Right cardiac atrium (tissue), 5 donors: ENCODE measurements around the gene BCAS4. TPM values are rescaled to one million over a fixed set of nuclear protein-coding genes. Genes with fewer than 3 reads are reported as not detected.

Source experiments
- ATAC-seq, 2 donors: fragments of 200-7000 bp; cut with Tn5 transposase; one replicate each; pipeline versions ENCODE4 v1.8.0 to v1.9.1; 2020; ENCODE audit warnings: moderate library complexity in 2 of 2, mild to moderate bottlenecking in 1 of 2
- DNase-seq, 3 donors: peaks; one replicate each; pipeline ENCODE4 v3.0.0-alpha.2; 2020
- H3K27ac ChIP-seq: one replicate; pipeline ENCODE4 v1.5.1; 2013; ENCODE audit warnings: mild to moderate bottlenecking, low read length, control low read depth, moderate library complexity
- H3K27me3 ChIP-seq: one replicate; pipeline ENCODE4 v1.6.1; 2013; ENCODE audit not compliant: control insufficient read depth, insufficient read depth
- H3K4me1 ChIP-seq: one replicate; pipeline ENCODE4 v1.6.1; 2013; ENCODE audit warnings: low read length; ENCODE audit not compliant: control insufficient read depth, insufficient read depth
- H3K4me3 ChIP-seq: one replicate; pipeline ENCODE4 v1.5.1; 2013; ENCODE audit warnings: low read length, control low read depth
- H3K9me3 ChIP-seq: one replicate; pipeline ENCODE4 v1.6.1; 2013; ENCODE audit warnings: low read length; ENCODE audit not compliant: control insufficient read depth
- WGBS: extraction: QIAGEN DNeasy Blood & Tissue Kit; methylation state at CpG from one replicate; pipeline ENCODE4 v1.1.7; 2013; 5-methylcytosine and 5-hydroxymethylcytosine counted together
- intact Hi-C, 4 donors: fragments of 100-400 bp; cut with DNase I; formaldehyde crosslinking; loops; one replicate each; pipeline versions ENCODE4 v1.11.0 to v1.14.0; 2022 to 2023
- long read RNA-seq, 4 donors: library from polyadenylated mRNA; unstranded; transcript quantifications; one replicate each; pipeline ENCODE4 v2.0.0, GENCODE V29; 2020 to 2021
- polyA plus RNA-seq: library from polyadenylated mRNA; stranded (reverse); fragments of 200-250 nt; gene quantifications from one replicate; pipeline ENCODE4 v1.2.3, GENCODE V29; 2013
- total RNA-seq, 4 donors: library from RNA; stranded (reverse); fragmentation: NEBNext Ultra II Directional; extraction: Animal tissue kit (Norgen Biotek cat#: 25700); gene quantifications; one replicate each; pipeline ENCODE4 v1.2.1, GENCODE V29; 2021
- donor health status: healthy with polysubstance abuse.
- donor health status: DM: no; HTN: yes; CAD: no.
- donor health status: DM: no; HTN: no; CAD: no.
- donor health status: DM: no; HTN: yes; CAD: no; lungs with severe emphysema.
- donor health status: DM: yes; HTN: yes; CAD: no.

The BCAS4 gene
- total RNA-seq, result 1 to 10 TPM; 1.6 to 3.5 (median 2.2) TPM
- 2.4 TPM for polyA plus RNA-seq
- long read RNA-seq, donor 1, full-length matches to known transcripts, result 4 of 7 reads
- long read RNA-seq, donor 1, partial matches to known transcripts, result 0 of 7 reads
- long read RNA-seq, donor 1, other reads (novel, unspliced or antisense), result 3 of 7 reads
- long read RNA-seq, donor 2, full-length matches to known transcripts, result 2 of 4 reads
- long read RNA-seq, donor 2, partial matches to known transcripts, result 0 of 4 reads
- long read RNA-seq, donor 2, other reads (novel, unspliced or antisense), result 2 of 4 reads
- long read RNA-seq, donor 3, full-length matches to known transcripts, result 9 of 11 reads
- long read RNA-seq, donor 3, partial matches to known transcripts, result 0 of 11 reads
- long read RNA-seq, donor 3, other reads (novel, unspliced or antisense), result 2 of 11 reads
- long read RNA-seq, donor 4, full-length matches to known transcripts, result 2 of 4 reads
- long read RNA-seq, donor 4, partial matches to known transcripts, result 0 of 4 reads
- long read RNA-seq, donor 4, other reads (novel, unspliced or antisense), result 2 of 4 reads

DNA sequence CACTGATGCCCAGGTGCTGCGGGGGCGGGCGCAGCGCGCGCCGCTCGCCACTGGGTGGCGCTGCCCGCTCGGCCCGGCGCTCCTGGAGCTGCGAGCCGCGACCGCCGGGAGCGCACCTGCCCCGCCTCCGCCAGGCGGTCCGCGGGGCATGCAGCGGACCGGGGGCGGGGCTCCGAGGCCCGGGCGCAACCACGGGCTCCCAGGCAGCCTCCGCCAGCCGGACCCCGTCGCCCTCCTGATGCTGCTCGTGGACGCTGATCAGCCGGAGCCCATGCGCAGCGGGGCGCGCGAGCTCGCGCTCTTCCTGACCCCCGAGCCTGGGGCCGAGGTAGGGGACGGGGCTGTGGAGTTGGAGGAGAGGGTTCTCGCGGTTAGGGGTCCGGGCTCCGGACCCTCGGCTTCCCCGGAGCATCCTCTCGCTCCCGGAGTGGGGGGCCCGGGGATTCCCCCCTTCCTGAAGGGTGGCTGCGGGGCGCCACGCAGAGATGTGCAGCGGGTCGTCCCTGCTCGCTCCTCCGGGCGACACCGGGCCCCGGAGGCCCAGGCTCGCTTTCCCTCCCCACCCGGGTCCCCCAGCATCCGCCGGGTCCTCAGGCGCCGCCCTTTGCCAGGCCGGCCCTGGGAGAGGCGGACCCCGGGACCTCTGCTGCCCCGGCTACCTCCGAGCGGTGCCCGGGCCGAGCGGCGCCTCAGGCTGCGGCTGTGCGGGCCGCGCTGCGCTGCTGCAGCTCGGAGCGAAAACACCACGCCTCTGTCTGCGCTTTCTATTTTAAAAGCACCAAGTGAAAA is at the start of gene BCAS4:
Gene BCAS4, plus strand, starts transcription at position 216 of the 789 bp plus-strand sequence. Its CDS starts 23 bp downstream, at position 239.
- peak; percentile 62 to 88 (median 86) for DNase-seq
- H3K9me3 ChIP-seq, result no peaks in the 10 kb centered on the region
- no peaks in the 10 kb centered on the region for H3K4me1 ChIP-seq
- no peaks in the 10 kb centered on the region for H3K27me3 ChIP-seq
- under 1% methylated on average over 92 of the region's 92 CpGs for WGBS
- ATAC-seq, result peak; percentile 85 to 86
- intact Hi-C loops, result loop anchor here in 3 of 4 donors (5.0 to 10.0 kb wide), 5 partner anchors 127 to 510 kb away; partner anchors contain the start of genes ADNP (in 1 of the 3), DPM1 (in 1 of the 3) and MOCS3 (in 1 of the 3)
- peak within 1 kb of the TSS; percentile 72 for H3K4me3 ChIP-seq
- no peak within 1 kb of the TSS for H3K27ac ChIP-seq

GRCh38 chr20:50745634-50746137 is 49.2 kb upstream of the BCAS4 start:
- DNase-seq (no peak), ATAC-seq (no peak)
- Histone ChIP-seq H3K4me1 (no peaks in the 10 kb centered on the region), H3K27me3 (no peaks in the 10 kb centered on the region), H3K9me3 (no peaks in the 10 kb centered on the region), H3K27ac (no peak overlapping the region), H3K4me3 (no peak overlapping the region)
- intact Hi-C loops, result loop anchor here in 2 of 4 donors (10.0 kb wide), 1 partner anchor 121 kb away; no protein-coding TSS in a partner anchor
- WGBS, result 90% methylated on average over 2 of the region's 2 CpGs

- 60% methylated on average over 3 of the region's 3 CpGs for WGBS
Measured at GRCh38 chr20:50746138-50746940, 48.5 kb upstream of the BCAS4 start.

DNA sequence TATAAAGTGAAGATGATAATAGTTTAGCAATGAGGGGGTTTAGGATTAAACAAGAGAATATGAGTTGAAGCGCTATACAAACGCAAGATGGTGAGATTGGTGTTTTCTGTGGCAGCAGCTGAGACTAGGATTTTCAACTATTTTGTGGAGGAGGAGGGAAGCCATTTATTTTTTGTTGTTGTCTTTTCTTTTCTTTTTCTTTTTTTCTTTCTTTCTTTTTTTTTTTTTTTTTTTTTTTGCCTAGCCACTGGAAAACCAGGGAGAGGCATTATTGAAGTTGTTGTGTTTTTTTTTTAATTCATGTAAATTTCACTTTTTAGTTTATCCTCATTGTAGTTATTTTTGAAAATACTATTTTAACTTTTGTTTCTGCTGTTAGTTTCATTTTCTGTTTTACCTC is 47.6 kb upstream of the BCAS4 start:
- intact Hi-C loops, result loop anchor here in 2 of 4 donors (10.0 kb wide), 1 partner anchor 122 kb away; no protein-coding TSS in a partner anchor
- H3K27me3 ChIP-seq, result no peaks in the 10 kb centered on the region
- DNase-seq (no peak), ATAC-seq (no peak)
- WGBS, result 97% methylated on average over 2 of the region's 2 CpGs
- H3K4me1 ChIP-seq, result no peaks in the 10 kb centered on the region
- H3K4me3 ChIP-seq, result no peak overlapping the region
- no peak overlapping the region for H3K27ac ChIP-seq
- no peaks in the 10 kb centered on the region for H3K9me3 ChIP-seq

More at GRCh38 chr20:50746138-50746940, 48.5 kb upstream of the BCAS4 start:
- intact Hi-C loops, result loop anchor here in 2 of 4 donors (10.0 kb wide), 1 partner anchor 122 kb away; no protein-coding TSS in a partner anchor
- no peaks in the 10 kb centered on the region for H3K27me3 ChIP-seq
- no peak overlapping the region for H3K27ac ChIP-seq
- ATAC-seq, result no peak
- no peak for DNase-seq
- no peak overlapping the region for H3K4me3 ChIP-seq
- H3K4me1 ChIP-seq, result no peaks in the 10 kb centered on the region
- no peaks in the 10 kb centered on the region for H3K9me3 ChIP-seq

DNA sequence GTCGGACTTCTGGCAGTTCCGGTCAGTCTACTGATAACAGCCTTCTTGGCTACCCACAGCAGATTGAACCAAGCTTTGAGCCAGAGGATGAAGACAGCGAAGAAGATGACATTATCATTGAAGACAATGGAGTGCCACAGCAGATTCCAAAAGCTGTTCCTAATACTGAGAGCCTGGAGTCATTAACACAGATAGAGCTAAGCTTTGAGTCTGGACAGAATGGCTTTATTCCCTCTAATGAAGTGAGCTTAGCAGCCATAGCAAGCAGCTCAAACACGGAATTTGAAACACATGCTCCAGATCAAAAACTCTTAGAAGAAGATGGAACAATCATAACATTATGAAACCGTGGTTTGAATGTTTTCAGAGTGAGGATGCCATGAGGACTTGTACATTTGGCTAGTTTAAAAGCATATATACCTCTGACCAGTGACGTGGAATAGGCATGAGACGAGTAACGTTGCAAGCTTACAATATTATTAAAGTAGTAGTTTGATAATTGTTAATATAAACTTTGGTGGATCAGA is 44.7 kb upstream of the BCAS4 start:
- H3K4me1 ChIP-seq, result no peaks in the 10 kb centered on the region
- H3K4me3 ChIP-seq, result no peak overlapping the region
- no peak overlapping the region for H3K27ac ChIP-seq
- H3K9me3 ChIP-seq, result no peaks in the 10 kb centered on the region
- H3K27me3 ChIP-seq, result no peaks in the 10 kb centered on the region
- DNase-seq (no peak), ATAC-seq (peak; percentile 30 to 37)
- 67% methylated on average over 8 of the region's 8 CpGs for WGBS
- intact Hi-C loops, result no loop called here

GRCh38 chr20:50753152-50753551 is 41.7 kb upstream of the BCAS4 start:
- DNase-seq, result no peak
- 96% methylated on average over 3 of the region's 3 CpGs for WGBS
- H3K4me3 ChIP-seq, result no peak overlapping the region
- no peaks in the 10 kb centered on the region for H3K27me3 ChIP-seq
- intact Hi-C loops, result no loop called here
- H3K9me3 ChIP-seq, result no peaks in the 10 kb centered on the region
- H3K4me1 ChIP-seq, result no peaks in the 10 kb centered on the region
- no peak overlapping the region for H3K27ac ChIP-seq
- ATAC-seq, result no peak

- Histone ChIP-seq H3K4me3 (no peak overlapping the region), H3K27me3 (no peaks in the 10 kb centered on the region), H3K9me3 (no peaks in the 10 kb centered on the region), H3K27ac (no peak overlapping the region), H3K4me1 (no peaks in the 10 kb centered on the region)
- intact Hi-C loops, result no loop called here
- ATAC-seq, result no peak
- WGBS, result 92% methylated on average over 4 of the region's 4 CpGs
- no peak for DNase-seq
Measured at GRCh38 chr20:50754420-50754819, 40.4 kb upstream of the BCAS4 start.

DNA sequence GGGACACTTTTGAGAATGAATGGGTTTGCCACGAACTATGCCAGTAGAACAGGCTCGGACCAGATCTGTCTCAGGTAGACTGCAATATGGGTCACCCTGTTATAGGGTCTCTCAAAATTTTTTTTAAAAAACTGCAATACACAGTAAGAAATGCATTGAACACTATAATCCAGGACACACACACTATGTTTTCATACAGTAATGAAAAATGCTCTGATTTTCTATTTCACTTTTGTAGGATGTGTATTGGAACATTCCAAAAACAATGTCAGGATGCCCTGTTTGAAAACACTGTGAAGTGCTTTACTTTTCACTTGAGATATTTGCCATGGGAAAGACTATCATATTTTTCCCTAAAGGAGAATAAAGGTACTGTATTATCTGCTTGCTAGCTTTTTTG is 38.4 kb upstream of the BCAS4 start:
- ATAC-seq (no peak), DNase-seq (no peak)
- no peaks in the 10 kb centered on the region for H3K27me3 ChIP-seq
- no peak overlapping the region for H3K27ac ChIP-seq
- intact Hi-C loops, result no loop called here
- no peaks in the 10 kb centered on the region for H3K4me1 ChIP-seq
- WGBS, result 84% methylated on average over 2 of the region's 2 CpGs
- H3K9me3 ChIP-seq, result no peaks in the 10 kb centered on the region
- no peak overlapping the region for H3K4me3 ChIP-seq

GRCh38 chr20:50758469-50758868 is 36.4 kb upstream of the BCAS4 start:
- no peaks in the 10 kb centered on the region for H3K4me1 ChIP-seq
- DNase-seq, result no peak
- 79% methylated on average over 5 of the region's 5 CpGs for WGBS
- H3K9me3 ChIP-seq, result no peaks in the 10 kb centered on the region
- H3K27ac ChIP-seq, result no peak overlapping the region
- intact Hi-C loops, result no loop called here
- no peaks in the 10 kb centered on the region for H3K27me3 ChIP-seq
- H3K4me3 ChIP-seq, result no peak overlapping the region
- ATAC-seq, result no peak

- intact Hi-C loops, result no loop called here
Measured at GRCh38 chr20:50758992-50759391, 35.9 kb upstream of the BCAS4 start.

More at GRCh38 chr20:50758992-50759391, 35.9 kb upstream of the BCAS4 start:
- ATAC-seq (no peak), DNase-seq (no peak)
- Histone ChIP-seq H3K4me3 (no peak overlapping the region), H3K4me1 (no peaks in the 10 kb centered on the region), H3K27me3 (no peaks in the 10 kb centered on the region), H3K27ac (no peak overlapping the region), H3K9me3 (no peaks in the 10 kb centered on the region)
- whole genome bisulfite sequencing, result 84% methylated on average over 3 of the region's 3 CpGs
